GM18502 (cell line): ENCODE data around the gene TAF10.

ENCODE experiments used
- ATAC-seq: cut with Tn5 transposase; IDR thresholded peaks from one replicate; pipeline ENCODE4 v1.9.1; 2021; ENCODE audit warnings: mild to moderate bottlenecking; ENCODE audit not compliant: unreplicated experiment, poor library complexity

Gene TAF10

GRCh38 chr11:6563667-6564066, 48.3 kb downstream of the TAF10 start:
- ATAC-seq = no peak

GRCh38 chr11:6563121-6563619, 48.8 kb downstream of the TAF10 start:
- no peak for ATAC-seq

- ATAC-seq = no peak
Measured at GRCh38 chr11:6561288-6561687, 50.7 kb downstream of the TAF10 start.
